ENCODE data around the gene SAA2. TPM values are rescaled to one million over a fixed set of nuclear protein-coding genes. Genes with fewer than 3 reads are reported as not detected.
"Not testable (repeated sequence)": the region's sequence is repeated elsewhere in the genome, so short reads cannot be mapped to it uniquely, and the experiment has no call there.

SAA2 gene
- total RNA-seq, 4 donors from 2014 or later: 12.6 TPM; not detected in 3

DNA sequence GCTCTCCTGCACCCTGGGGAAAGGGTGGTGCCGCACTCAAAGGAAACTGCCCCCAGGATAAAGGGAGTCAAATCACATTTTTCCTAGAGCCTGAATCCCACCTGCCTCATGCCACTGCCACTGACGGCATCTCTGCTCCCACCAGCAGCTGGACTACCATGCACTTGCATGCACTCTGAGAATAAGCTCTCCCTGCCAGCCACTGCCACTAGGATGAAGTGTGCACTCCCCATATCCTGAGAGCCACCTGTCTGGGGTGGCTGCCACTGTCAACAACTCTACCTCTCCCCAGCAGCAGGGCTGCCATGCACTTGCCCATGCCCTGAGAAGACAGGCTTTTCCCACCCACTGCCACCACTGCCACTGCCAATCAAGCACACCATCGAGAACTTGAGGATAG, 44.2 kb downstream of the SAA2 start:
- WGBS, 2 donors: 82 to 95% methylated on average over 3 of the region's 3 CpGs
- H3K27ac ChIP-seq: no peak overlapping the region

DNA sequence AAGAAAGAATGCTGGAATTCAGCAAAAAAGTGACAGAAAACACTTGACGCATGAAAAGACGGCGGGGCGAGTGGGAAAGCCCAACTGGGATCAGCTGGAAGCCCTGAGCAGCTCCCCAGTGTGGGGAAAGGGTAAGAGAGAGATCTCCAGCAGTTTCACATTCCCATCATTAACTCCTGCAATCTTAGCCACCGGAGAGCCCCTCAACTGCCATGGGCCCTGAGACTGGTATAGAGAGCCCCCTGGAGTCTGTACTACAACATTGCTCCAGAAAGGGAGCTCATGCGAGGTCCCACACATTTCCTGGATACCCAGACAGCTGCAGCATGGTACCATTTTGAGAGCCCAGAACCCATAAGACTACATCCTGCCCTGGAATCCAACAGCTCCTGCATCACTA, 44.7 kb downstream of the SAA2 start:
- Histone ChIP-seq H3K9me3 (peaks cover 0 to 4% (median 0%) of the 10 kb centered on the region in 4 donors), H3K27me3 (peaks cover 0 to 8% of the 10 kb centered on the region in 2 donors), H3K27ac (no peak overlapping the region), H3K4me1 (no peaks in the 10 kb centered on the region), H3K36me3 (no peaks in the 10 kb centered on the region), H3K4me3 (no peak overlapping the region)
- TF ChIP-seq, protein P1, sequence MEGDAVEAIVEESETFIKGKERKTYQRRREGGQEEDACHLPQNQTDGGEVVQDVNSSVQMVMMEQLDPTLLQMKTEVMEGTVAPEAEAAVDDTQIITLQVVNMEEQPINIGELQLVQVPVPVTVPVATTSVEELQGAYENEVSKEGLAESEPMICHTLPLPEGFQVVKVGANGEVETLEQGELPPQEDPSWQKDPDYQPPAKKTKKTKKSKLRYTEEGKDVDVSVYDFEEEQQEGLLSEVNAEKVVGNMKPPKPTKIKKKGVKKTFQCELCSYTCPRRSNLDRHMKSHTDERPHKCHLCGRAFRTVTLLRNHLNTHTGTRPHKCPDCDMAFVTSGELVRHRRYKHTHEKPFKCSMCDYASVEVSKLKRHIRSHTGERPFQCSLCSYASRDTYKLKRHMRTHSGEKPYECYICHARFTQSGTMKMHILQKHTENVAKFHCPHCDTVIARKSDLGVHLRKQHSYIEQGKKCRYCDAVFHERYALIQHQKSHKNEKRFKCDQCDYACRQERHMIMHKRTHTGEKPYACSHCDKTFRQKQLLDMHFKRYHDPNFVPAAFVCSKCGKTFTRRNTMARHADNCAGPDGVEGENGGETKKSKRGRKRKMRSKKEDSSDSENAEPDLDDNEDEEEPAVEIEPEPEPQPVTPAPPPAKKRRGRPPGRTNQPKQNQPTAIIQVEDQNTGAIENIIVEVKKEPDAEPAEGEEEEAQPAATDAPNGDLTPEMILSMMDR (IDR thresholded peaks at IDR 0.05): peak in 1 of 5 experiments; percentile 9
- no peak for TF ChIP-seq POLR2A (IDR thresholded peaks at IDR 0.05)
- 4 to 12% methylated on average over 6 of the region's 6 CpGs for WGBS, 2 donors
- no peak for DNase-seq (ENCODE audit: low spot score in 2 of 2)

More for the DNA sequence above, 44.2 kb downstream of the SAA2 start:
- peaks cover 0 to 13% of the 10 kb centered on the region in 2 donors for H3K27me3 ChIP-seq
- no peaks in the 10 kb centered on the region for H3K36me3 ChIP-seq
- H3K4me3 ChIP-seq: no peak overlapping the region
- H3K4me1 ChIP-seq: no peaks in the 10 kb centered on the region
- TF ChIP-seq, protein P1 (IDR thresholded peaks at IDR 0.05): no peak
- TF ChIP-seq EP300 (IDR thresholded peaks at IDR 0.05) (no peak), POLR2A (IDR thresholded peaks at IDR 0.05) (no peak)
- no peak for DNase-seq (ENCODE audit: low spot score in 2 of 2)
- H3K9me3 ChIP-seq: peaks cover 0 to 4% (median 0%) of the 10 kb centered on the region in 4 donors

GRCh38 chr11:18197738-18198137, 50.7 kb downstream of the SAA2 start:
- not testable (repeated sequence) for H3K9me3 ChIP-seq; H3K27ac ChIP-seq; H3K27me3 ChIP-seq; H3K4me1 ChIP-seq; H3K4me3 ChIP-seq; DNase-seq (ENCODE audit: low spot score in 2 of 2); H3K36me3 ChIP-seq
- WGBS, 2 donors: 60 to 62% methylated on average over 3 of the region's 3 CpGs

DNA sequence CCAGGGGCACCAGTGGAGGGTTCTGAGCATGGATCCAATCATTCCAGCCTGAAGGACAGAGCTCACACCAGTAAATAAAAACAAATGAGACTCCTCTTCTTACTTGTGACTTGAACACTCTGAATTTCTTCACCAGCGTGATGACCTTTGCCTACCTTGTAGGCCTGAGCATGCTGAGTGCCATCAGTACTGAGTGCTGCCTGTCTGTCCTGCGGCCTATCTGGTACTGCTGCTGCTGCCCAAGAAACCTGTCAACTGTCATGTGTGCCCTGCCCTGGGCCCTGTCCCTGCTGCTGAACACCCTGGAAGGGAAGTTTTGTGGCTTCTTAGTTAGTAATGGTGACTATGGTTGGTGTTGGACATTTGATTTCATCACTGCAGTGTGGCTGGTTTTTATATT, 51.9 kb downstream of the SAA2 start:
- TF ChIP-seq, protein P1 (IDR thresholded peaks at IDR 0.05): no peak
- TF ChIP-seq EP300 (IDR thresholded peaks at IDR 0.05): no peak
- no peak for TF ChIP-seq POLR2A (IDR thresholded peaks at IDR 0.05)
- Histone ChIP-seq H3K27ac (no peak overlapping the region), H3K4me1 (no peaks in the 10 kb centered on the region), H3K27me3 (no peaks in the 10 kb centered on the region), H3K4me3 (no peak overlapping the region), H3K36me3 (no peaks in the 10 kb centered on the region), H3K9me3 (peaks cover 0 to 4% (median 0%) of the 10 kb centered on the region in 4 donors)
- no peak for DNase-seq (ENCODE audit: low spot score in 2 of 2)
- 94% methylated on average over 2 of the region's 2 CpGs for WGBS, 2 donors

Small RNAs within 50 kb of the gene (small RNA-seq; reads per million reads assigned to genes)
- gene RNA5SP333: not detected
- gene RNA5SP334: not detected

Other genes starting within 250 kb of the SAA2 start
- 10 to 100 TPM; 42.1 to 61.6 (median 53.9) TPM for gene SERGEF, start 235.6 kb downstream of the SAA2 start, total RNA-seq
- gene TPH1, start 202.4 kb downstream of the SAA2 start, total RNA-seq: 1 to 10 TPM in 1 of 4 donors, under 1 TPM in 3; 0.59 to 1.0 (median 0.63) TPM
- gene SAAL1, start 142.6 kb downstream of the SAA2 start, total RNA-seq: 10 to 100 TPM; 14.6 to 27.3 (median 19.2) TPM
- gene MRGPRX3, start 116.1 kb downstream of the SAA2 start, total RNA-seq: not detected
- not detected for gene MRGPRX4, start 75.8 kb downstream of the SAA2 start, total RNA-seq
- gene SAA4, start 11.9 kb downstream of the SAA2 start, total RNA-seq: not detected
- gene SAA1, start 17.6 kb upstream of the SAA2 start, total RNA-seq: 10 to 100 TPM in 3 of 4 donors, 1 to 10 TPM in 1; 7.8 to 58.8 (median 16.6) TPM
- 100 to 1,000 TPM in 1 of 4 donors, 10 to 100 TPM in 3; 42.6 to 101 (median 65.2) TPM for gene HPS5, start 73.5 kb upstream of the SAA2 start, total RNA-seq
- 10 to 100 TPM; 38.7 to 62.2 (median 53.4) TPM for gene GTF2H1, start 73.9 kb upstream of the SAA2 start, total RNA-seq
- gene LDHA, start 145.9 kb upstream of the SAA2 start, total RNA-seq: 100 to 1,000 TPM; 224 to 512 (median 347) TPM
- not detected for gene LDHC, start 163.7 kb upstream of the SAA2 start, total RNA-seq
- gene LDHAL6A, start 207.2 kb upstream of the SAA2 start, total RNA-seq: not detected

Measured in tibial nerve (tissue), 4 donors.